Measurements from ENCODE around the gene STIMATE. TPM values are rescaled to one million over a fixed set of nuclear protein-coding genes. Genes with fewer than 3 reads are reported as not detected.
A peak's percentile ranks its signal among the peaks of the same experiment; 100 is the strongest.

The STIMATE gene
- total and polyA plus RNA-seq, 12 donors = 4.0 to 9.7 (median 6.9) TPM

DNA sequence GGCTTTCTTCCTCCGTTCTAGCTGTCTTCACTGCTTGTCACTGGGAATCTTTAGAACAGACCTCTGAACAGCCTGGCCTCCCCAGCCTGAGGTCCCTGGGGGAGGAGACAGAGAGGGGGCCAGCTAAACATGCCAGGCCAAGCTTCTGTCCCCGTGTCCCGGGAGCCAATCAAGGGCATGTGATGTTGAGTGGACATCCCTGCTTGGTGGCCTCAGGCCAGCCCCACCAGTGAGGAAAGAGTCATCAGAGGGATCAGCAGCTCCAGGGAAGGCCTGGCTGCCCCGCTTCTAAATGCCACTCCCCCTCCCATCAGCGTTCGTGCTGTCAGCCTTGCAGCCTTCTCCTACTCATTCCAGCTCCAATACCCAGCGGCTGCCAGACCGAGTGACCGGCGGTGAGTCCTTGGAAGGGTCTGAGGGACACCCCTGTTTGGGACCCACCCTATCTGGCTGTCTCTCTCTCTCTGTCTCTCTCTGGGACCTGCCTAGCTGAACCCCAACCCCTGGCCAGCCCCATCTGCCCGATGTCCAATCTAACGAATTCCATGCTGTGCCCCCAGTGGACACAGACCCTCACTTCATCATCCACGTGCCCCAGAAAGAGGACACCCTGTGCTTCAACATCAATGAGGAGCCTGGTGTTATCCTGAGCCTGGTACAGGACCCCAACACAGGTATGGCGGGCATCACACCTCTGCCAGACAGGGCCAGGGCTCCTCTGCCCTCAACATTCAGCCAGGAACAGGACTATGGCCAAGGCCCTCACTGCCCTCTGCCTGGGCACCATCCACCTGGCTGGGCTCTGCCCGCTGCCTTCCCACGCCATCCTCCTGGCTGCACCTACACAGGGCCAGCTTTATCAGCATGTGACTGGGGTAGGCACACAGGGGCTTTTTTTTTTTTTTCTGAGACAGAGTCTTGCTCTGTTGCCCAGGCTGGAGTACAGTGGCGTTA, 109.4 kb downstream of the STIMATE start:
- no peak overlapping the region for H3K27ac ChIP-seq
- intact Hi-C loops (cut with DNase I) = no loop called here
- TF ChIP-seq, protein P1, sequence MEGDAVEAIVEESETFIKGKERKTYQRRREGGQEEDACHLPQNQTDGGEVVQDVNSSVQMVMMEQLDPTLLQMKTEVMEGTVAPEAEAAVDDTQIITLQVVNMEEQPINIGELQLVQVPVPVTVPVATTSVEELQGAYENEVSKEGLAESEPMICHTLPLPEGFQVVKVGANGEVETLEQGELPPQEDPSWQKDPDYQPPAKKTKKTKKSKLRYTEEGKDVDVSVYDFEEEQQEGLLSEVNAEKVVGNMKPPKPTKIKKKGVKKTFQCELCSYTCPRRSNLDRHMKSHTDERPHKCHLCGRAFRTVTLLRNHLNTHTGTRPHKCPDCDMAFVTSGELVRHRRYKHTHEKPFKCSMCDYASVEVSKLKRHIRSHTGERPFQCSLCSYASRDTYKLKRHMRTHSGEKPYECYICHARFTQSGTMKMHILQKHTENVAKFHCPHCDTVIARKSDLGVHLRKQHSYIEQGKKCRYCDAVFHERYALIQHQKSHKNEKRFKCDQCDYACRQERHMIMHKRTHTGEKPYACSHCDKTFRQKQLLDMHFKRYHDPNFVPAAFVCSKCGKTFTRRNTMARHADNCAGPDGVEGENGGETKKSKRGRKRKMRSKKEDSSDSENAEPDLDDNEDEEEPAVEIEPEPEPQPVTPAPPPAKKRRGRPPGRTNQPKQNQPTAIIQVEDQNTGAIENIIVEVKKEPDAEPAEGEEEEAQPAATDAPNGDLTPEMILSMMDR (IDR thresholded peaks at IDR 0.05) = no peak
- peak in 5 of 8 donors; percentile 6 to 41 (median 25) for ATAC-seq
- WGBS, 2 donors = 60 to 70% methylated on average over 17 of the region's 17 CpGs
- no peaks in the 10 kb centered on the region for H3K9me3 ChIP-seq
- no peaks in the 10 kb centered on the region for H3K36me3 ChIP-seq
- H3K4me3 ChIP-seq = no peak overlapping the region
- no peak for DNase-seq
- H3K4me1 ChIP-seq = no peaks in the 10 kb centered on the region
- peaks cover 0 to 3% (median 0%) of the 10 kb centered on the region in 7 donors for H3K27me3 ChIP-seq

DNA sequence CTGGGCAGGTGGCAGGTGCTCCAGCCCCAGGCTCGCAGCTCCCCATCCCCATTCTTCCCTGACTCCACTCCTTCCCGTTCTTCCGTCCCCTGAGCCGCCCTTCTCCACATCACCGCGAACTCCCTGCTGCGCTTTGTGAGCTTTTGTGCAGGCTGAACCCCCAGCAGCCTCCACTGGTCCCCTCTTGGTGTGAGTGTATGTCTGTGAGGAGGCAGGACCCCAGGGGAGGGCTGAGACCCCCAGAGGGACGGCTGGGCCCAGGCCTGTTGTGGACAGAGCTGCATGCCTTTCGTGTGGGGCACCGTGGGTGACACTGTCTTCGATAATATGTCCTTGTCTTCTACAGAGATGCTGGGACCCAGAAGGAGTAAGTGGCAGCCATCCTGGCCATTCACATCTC, 110.1 kb downstream of the STIMATE start:
- no peak overlapping the region for H3K27ac ChIP-seq
- no peaks in the 10 kb centered on the region for H3K9me3 ChIP-seq
- no peaks in the 10 kb centered on the region for H3K36me3 ChIP-seq
- H3K4me3 ChIP-seq = no peak overlapping the region
- WGBS, 2 donors = 84 to 85% methylated on average over 11 of the region's 11 CpGs
- peaks cover 0 to 7% (median 0%) of the 10 kb centered on the region in 7 donors for H3K27me3 ChIP-seq
- no peaks in the 10 kb centered on the region for H3K4me1 ChIP-seq
- TF ChIP-seq, protein P1 (IDR thresholded peaks at IDR 0.05) = no peak
- DNase-seq (no peak), ATAC-seq (no peak)
- intact Hi-C loops (cut with DNase I) = no loop called here

Small RNA genes lying within 50 kb of the gene (microRNA-seq; reads per million reads assigned to microRNA genes)
- gene MIR8064 = 0 reads per million in 2 donors

Other genes starting within 250 kb of the STIMATE start
- 10 to 100 TPM; 41.6 to 63.9 (median 51.7) TPM for gene PBRM1, start 211.6 kb downstream of the STIMATE start, total RNA-seq
- gene PBRM1, start 211.6 kb downstream of the STIMATE start, polyA plus RNA-seq = 1 to 10 TPM; 6.0 to 8.0 TPM
- 10 to 100 TPM; 20.6 to 45.1 (median 25.7) TPM for gene GNL3, start 211.5 kb downstream of the STIMATE start, total RNA-seq
- 10 to 100 TPM; 39.4 to 60.4 TPM for gene GNL3, start 211.5 kb downstream of the STIMATE start, polyA plus RNA-seq
- 10 to 100 TPM; 23.0 to 31.9 (median 28.4) TPM for gene GLT8D1, start 191.8 kb downstream of the STIMATE start, total RNA-seq
- gene GLT8D1, start 191.8 kb downstream of the STIMATE start, polyA plus RNA-seq = 10 to 100 TPM; 30.1 to 37.9 TPM
- gene SPCS1, start 191.4 kb downstream of the STIMATE start, total RNA-seq = 10 to 100 TPM; 74.3 to 97.6 (median 82.2) TPM
- 100 to 1,000 TPM in 1 of 2 donors, 10 to 100 TPM in 1; 21.7 to 122 TPM for gene SPCS1, start 191.4 kb downstream of the STIMATE start, polyA plus RNA-seq
- 10 to 100 TPM; 12.9 to 21.4 (median 17.2) TPM for gene NEK4, start 126.6 kb downstream of the STIMATE start, total RNA-seq
- gene NEK4, start 126.6 kb downstream of the STIMATE start, polyA plus RNA-seq = 1 to 10 TPM; 4.6 to 5.0 TPM
- not detected for gene ITIH1, start 119.9 kb downstream of the STIMATE start, total RNA-seq
- under 1 TPM in 1 of 2 donors, not detected in 1; 0.13 TPM for gene ITIH1, start 119.9 kb downstream of the STIMATE start, polyA plus RNA-seq
- gene ITIH3, start 102.8 kb downstream of the STIMATE start, total RNA-seq = under 1 TPM; 0.13 to 0.97 (median 0.41) TPM
- 1 to 10 TPM; 1.0 to 1.3 TPM for gene ITIH3, start 102.8 kb downstream of the STIMATE start, polyA plus RNA-seq
- 1 to 10 TPM; 2.3 to 9.3 (median 4.3) TPM for gene ITIH4, start 66.9 kb downstream of the STIMATE start, total RNA-seq
- gene ITIH4, start 66.9 kb downstream of the STIMATE start, polyA plus RNA-seq = 10 to 100 TPM in 1 of 2 donors, 1 to 10 TPM in 1; 1.5 to 17.9 TPM
- 10 to 100 TPM; 13.0 to 91.1 (median 37.5) TPM for gene MUSTN1, start 62.5 kb downstream of the STIMATE start, total RNA-seq
- 100 to 1,000 TPM in 1 of 2 donors, 10 to 100 TPM in 1; 59.6 to 182 TPM for gene MUSTN1, start 62.5 kb downstream of the STIMATE start, polyA plus RNA-seq
- gene SFMBT1, start 148.5 kb upstream of the STIMATE start, total RNA-seq = 10 to 100 TPM; 14.5 to 19.1 (median 17.1) TPM
- gene SFMBT1, start 148.5 kb upstream of the STIMATE start, polyA plus RNA-seq = 1 to 10 TPM; 3.1 to 4.1 TPM
- gene RFT1, start 232.9 kb upstream of the STIMATE start, total RNA-seq = 10 to 100 TPM in 4 of 10 donors, 1 to 10 TPM in 6; 5.7 to 13.1 (median 9.5) TPM
- gene RFT1, start 232.9 kb upstream of the STIMATE start, polyA plus RNA-seq = 1 to 10 TPM; 4.6 to 8.2 TPM